WTC11 (cell line): Measurements from ENCODE around the gene PRRT1. TPM values are rescaled to one million over a fixed set of nuclear protein-coding genes. Genes with fewer than 3 reads are reported as not detected.
A peak's percentile ranks its signal among the peaks of the same experiment; 100 is the strongest.

Experiments
- ATAC-seq: fragments of 200-7000 bp; cut with Tn5 transposase; 2 replicates; pipeline ENCODE4 v1.10.0; 2021; ENCODE audit warnings: mild to moderate bottlenecking, moderate library complexity
- CTCF ChIA-PET: fragments of 300-600 bp; sonication (Branson Sonifier 250); formaldehyde crosslinking; loops from one replicate; lab custom pipeline; 2021; ENCODE audit warnings: antibody characterized with exemption; lab: Charles Lee
- POLR2A ChIA-PET: fragments of 350-600 bp; sonication (Branson Sonifier 250); formaldehyde crosslinking; loops from one replicate; lab custom pipeline; 2021; ENCODE audit warnings: antibody characterized with exemption; lab: Charles Lee
- DNase-seq: peaks from one replicate; pipeline ENCODE4 v3.0.0; 2021; ENCODE audit warnings: low spot score
- H3K27ac Mint-ChIP-seq: 2 replicates; pipeline ENCODE4 v1.8.0; 2021; ENCODE audit warnings: mixed read lengths
- H3K27me3 Mint-ChIP-seq: 2 replicates; pipeline ENCODE4 v1.8.0; 2021; ENCODE audit warnings: low read depth, mild to moderate bottlenecking, moderate library complexity, mixed read lengths
- H3K36me3 Mint-ChIP-seq: 2 replicates; pipeline ENCODE4 v1.8.0; 2021; ENCODE audit warnings: mixed read lengths
- H3K4me1 Mint-ChIP-seq: 2 replicates; pipeline ENCODE4 v1.8.0; 2022; ENCODE audit warnings: mixed read lengths
- H3K4me3 Mint-ChIP-seq: 2 replicates; pipeline ENCODE4 v1.8.0; 2021; ENCODE audit warnings: mild to moderate bottlenecking, moderate library complexity, mixed read lengths
- H3K9me3 Mint-ChIP-seq: 2 replicates; pipeline ENCODE4 v1.8.0; 2021; ENCODE audit warnings: mixed read lengths
- ATF1 ChIP-seq: sonication (generic); formaldehyde crosslinking; IDR thresholded peaks from 2 replicates; pipeline ENCODE4 v1.8.1; 2023; ENCODE audit warnings: mild to moderate bottlenecking, moderate library complexity, missing genetic modification reagents
- CREM ChIP-seq: sonication (generic); formaldehyde crosslinking; IDR thresholded peaks from 2 replicates; pipeline ENCODE4 v1.8.1; 2022; ENCODE audit warnings: mild to moderate bottlenecking, missing genetic modification reagents, moderate library complexity
- CTCF ChIP-seq: fragments of 200-600 bp; IDR thresholded peaks from 2 replicates; pipeline ENCODE4 v1.8.0; 2022; ENCODE audit warnings: antibody characterized with exemption
- ESRRA ChIP-seq: sonication (generic); formaldehyde crosslinking; IDR thresholded peaks from 2 replicates; pipeline ENCODE4 v1.8.1; 2022; ENCODE audit warnings: mild to moderate bottlenecking, missing genetic modification reagents, borderline replicate concordance
- HMGXB4 ChIP-seq: sonication (generic); formaldehyde crosslinking; IDR thresholded peaks from 2 replicates; pipeline ENCODE4 v1.8.1; 2023; ENCODE audit warnings: mild to moderate bottlenecking, moderate library complexity, missing genetic modification reagents
- NFE2L1 ChIP-seq: sonication (generic); formaldehyde crosslinking; IDR thresholded peaks from 2 replicates; pipeline ENCODE4 v1.8.1; 2023; ENCODE audit warnings: missing genetic modification reagents
- OVOL2 ChIP-seq: fragments of 250-450 bp; sonication (Bioruptor Pico); IDR thresholded peaks from 2 replicates; pipeline ENCODE4 v1.9.0; 2021; ENCODE audit warnings: mild to moderate bottlenecking, borderline replicate concordance
- PRDM15 ChIP-seq: sonication (generic); formaldehyde crosslinking; IDR thresholded peaks from 2 replicates; pipeline ENCODE4 v1.8.0; 2022; ENCODE audit warnings: missing genetic modification reagents
- SMAD4 ChIP-seq: sonication (generic); formaldehyde crosslinking; IDR thresholded peaks from 2 replicates; pipeline ENCODE4 v1.8.0; 2022; ENCODE audit warnings: mild to moderate bottlenecking, missing genetic modification reagents
- TEAD1 ChIP-seq: sonication (generic); formaldehyde crosslinking; IDR thresholded peaks from 2 replicates; pipeline ENCODE4 v1.8.0; 2022; ENCODE audit warnings: mild to moderate bottlenecking, missing genetic modification reagents
- TP53 ChIP-seq: sonication (generic); formaldehyde crosslinking; IDR thresholded peaks from 2 replicates; pipeline ENCODE4 v1.8.1; 2023; ENCODE audit warnings: mild to moderate bottlenecking, missing genetic modification reagents
- ZBTB43 ChIP-seq: sonication (generic); formaldehyde crosslinking; IDR thresholded peaks from 2 replicates; pipeline ENCODE4 v1.8.1; 2023; ENCODE audit warnings: mild to moderate bottlenecking, missing genetic modification reagents
- ZNF121 ChIP-seq: sonication (generic); formaldehyde crosslinking; IDR thresholded peaks from 2 replicates; pipeline ENCODE4 v1.8.0; 2023; ENCODE audit warnings: missing genetic modification reagents
- ZNF232 ChIP-seq: sonication (generic); formaldehyde crosslinking; IDR thresholded peaks from 2 replicates; pipeline ENCODE4 v1.8.0; 2022; ENCODE audit warnings: mild to moderate bottlenecking, missing genetic modification reagents
- ZNF317 ChIP-seq: sonication (generic); formaldehyde crosslinking; IDR thresholded peaks from 2 replicates; pipeline ENCODE4 v1.8.1; 2023; ENCODE audit warnings: low read depth, mild to moderate bottlenecking, moderate library complexity, missing genetic modification reagents, borderline replicate concordance
- ZNF425 ChIP-seq: fragments of 250-450 bp; sonication (Bioruptor Pico); conservative IDR thresholded peaks from 2 replicates; pipeline ENCODE4 v1.9.0; 2021; ENCODE audit warnings: mild to moderate bottlenecking
- ZNF512 ChIP-seq: sonication (generic); formaldehyde crosslinking; IDR thresholded peaks from 2 replicates; pipeline ENCODE4 v1.8.1; 2022; ENCODE audit warnings: missing genetic modification reagents, borderline replicate concordance
- ZSCAN18 ChIP-seq: fragments of 250-450 bp; sonication (Bioruptor Pico); IDR thresholded peaks from 2 replicates; pipeline ENCODE4 v2.1.2; 2022; ENCODE audit warnings: mild to moderate bottlenecking, moderate library complexity
- total RNA-seq: library from RNA; stranded (reverse); gene quantifications from 3 replicates; pipeline ENCODE4 v1.2.3, GENCODE V29; 2021

Gene PRRT1
- total RNA-seq, 1 experiment from 2014 or later = 1.6 TPM

GRCh38 chr6:32148289-32149091, 3.2 kb downstream of the PRRT1 start:
- Mint-ChIP-seq H3K9me3 (no peaks in the 10 kb centered on the region), H3K4me3 (peak overlapping the region; percentile 95), H3K27ac (peak overlapping the region; percentile 12), H3K36me3 (no peaks in the 10 kb centered on the region), H3K4me1 (peaks cover 51% of the 10 kb centered on the region), H3K27me3 (peaks cover 65% of the 10 kb centered on the region)
- ChIA-PET POLR2A (interaction anchor here (0.6 to 1.6 kb wide), 4 partner anchors 10 to 735 kb away, joined by 3 to 4 read pairs (median 3); partner anchors contain the start of gene FKBPL), CTCF (interaction anchor here (0.5 to 2.9 kb wide), 17 partner anchors 10 to 1168 kb away, joined by 3 to 38 read pairs (median 4); partner anchors contain the start of genes ATF6B, EGFL8, FKBPL and TAP2)
- peak; percentile 96 for DNase-seq
- TF ChIP-seq ZNF232 (CRISPR knock-in tag) (no peak), SMAD4 (CRISPR knock-in tag) (no peak), ZBTB43 (CRISPR knock-in tag) (no peak), PRDM15 (CRISPR knock-in tag) (no peak), CTCF (peak; percentile 46; the same call in 1 of the 2 replicates)
- TF ChIP-seq, all 79 proteins: peak for 1
- peak; percentile 74 for ATAC-seq

GRCh38 chr6:32147401-32148132, 4.2 kb downstream of the PRRT1 start:
- peaks cover 59% of the 10 kb centered on the region for H3K27me3 Mint-ChIP-seq
- H3K9me3 Mint-ChIP-seq = no peaks in the 10 kb centered on the region
- H3K27ac Mint-ChIP-seq = peak overlapping the region; percentile 12; the same call in 1 of the 2 replicates
- peaks cover 46% of the 10 kb centered on the region for H3K4me1 Mint-ChIP-seq
- POLR2A ChIA-PET = no interaction called here
- CTCF ChIA-PET = interaction anchor here (1.3 to 2.9 kb wide), 5 partner anchors 9 to 691 kb away, joined by 4 to 38 read pairs (median 11); partner anchors contain the start of genes ATF6B, FKBPL and TAP2
- no peaks in the 10 kb centered on the region for H3K36me3 Mint-ChIP-seq
- peak overlapping the region; percentile 95 for H3K4me3 Mint-ChIP-seq
- no peak for DNase-seq
- ATAC-seq = no peak
- TF ChIP-seq NFE2L1 (CRISPR knock-in tag) = no peak
- no peak for TF ChIP-seq OVOL2 (CRISPR knock-in tag)
- TF ChIP-seq ESRRA (CRISPR knock-in tag) = no peak
- no peak for TF ChIP-seq HMGXB4 (CRISPR knock-in tag)
- no peak for TF ChIP-seq ZSCAN18 (CRISPR knock-in tag)
- TF ChIP-seq CREM (CRISPR knock-in tag) = no peak
- no peak for TF ChIP-seq ZNF512 (CRISPR knock-in tag)
- TF ChIP-seq ZNF425 (CRISPR knock-in tag) = no peak
- no peak for TF ChIP-seq ATF1 (CRISPR knock-in tag)
- TF ChIP-seq ZNF317 (CRISPR knock-in tag) = no peak
- no peak for TF ChIP-seq TEAD1 (CRISPR knock-in tag)
- no peak for TF ChIP-seq ZNF121 (CRISPR knock-in tag)
- no peak for TF ChIP-seq TP53 (CRISPR knock-in tag)
